GM12801 (cell line): ENCODE data around the gene USP50.

Source experiments
- TF ChIP-seq, protein P1 (sequence below): IDR thresholded peaks from one replicate; pipeline ENCODE4 v1.5.1; 2011; ENCODE audit warnings: control low read depth; ENCODE audit not compliant: insufficient read length; ENCODE audit errors: extremely low read depth

The USP50 gene

DNA sequence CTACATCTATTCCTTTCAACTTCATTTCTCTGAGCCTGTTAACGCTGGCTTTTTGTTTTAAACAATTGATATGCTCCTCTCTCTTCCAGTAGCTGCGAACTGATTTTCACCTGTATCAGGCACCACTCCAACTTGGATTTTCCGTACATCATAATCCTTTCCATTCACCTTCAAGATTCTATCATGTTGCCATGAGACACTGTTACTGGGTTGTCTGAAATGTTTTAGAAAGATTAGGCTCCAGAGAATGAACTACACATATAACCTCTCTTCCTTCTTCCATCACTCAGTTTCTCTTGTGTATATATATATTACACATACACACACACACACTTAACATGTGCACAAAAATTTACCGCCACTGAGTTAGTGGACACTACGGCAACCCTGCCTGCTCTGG lies at the start of gene USP50:
Gene USP50, minus strand, starts transcription at position 101 of the 400 bp plus-strand sequence. CDS start 141 bp downstream, outside the sequence.
- TF ChIP-seq, protein P1, sequence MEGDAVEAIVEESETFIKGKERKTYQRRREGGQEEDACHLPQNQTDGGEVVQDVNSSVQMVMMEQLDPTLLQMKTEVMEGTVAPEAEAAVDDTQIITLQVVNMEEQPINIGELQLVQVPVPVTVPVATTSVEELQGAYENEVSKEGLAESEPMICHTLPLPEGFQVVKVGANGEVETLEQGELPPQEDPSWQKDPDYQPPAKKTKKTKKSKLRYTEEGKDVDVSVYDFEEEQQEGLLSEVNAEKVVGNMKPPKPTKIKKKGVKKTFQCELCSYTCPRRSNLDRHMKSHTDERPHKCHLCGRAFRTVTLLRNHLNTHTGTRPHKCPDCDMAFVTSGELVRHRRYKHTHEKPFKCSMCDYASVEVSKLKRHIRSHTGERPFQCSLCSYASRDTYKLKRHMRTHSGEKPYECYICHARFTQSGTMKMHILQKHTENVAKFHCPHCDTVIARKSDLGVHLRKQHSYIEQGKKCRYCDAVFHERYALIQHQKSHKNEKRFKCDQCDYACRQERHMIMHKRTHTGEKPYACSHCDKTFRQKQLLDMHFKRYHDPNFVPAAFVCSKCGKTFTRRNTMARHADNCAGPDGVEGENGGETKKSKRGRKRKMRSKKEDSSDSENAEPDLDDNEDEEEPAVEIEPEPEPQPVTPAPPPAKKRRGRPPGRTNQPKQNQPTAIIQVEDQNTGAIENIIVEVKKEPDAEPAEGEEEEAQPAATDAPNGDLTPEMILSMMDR: no peak

DNA sequence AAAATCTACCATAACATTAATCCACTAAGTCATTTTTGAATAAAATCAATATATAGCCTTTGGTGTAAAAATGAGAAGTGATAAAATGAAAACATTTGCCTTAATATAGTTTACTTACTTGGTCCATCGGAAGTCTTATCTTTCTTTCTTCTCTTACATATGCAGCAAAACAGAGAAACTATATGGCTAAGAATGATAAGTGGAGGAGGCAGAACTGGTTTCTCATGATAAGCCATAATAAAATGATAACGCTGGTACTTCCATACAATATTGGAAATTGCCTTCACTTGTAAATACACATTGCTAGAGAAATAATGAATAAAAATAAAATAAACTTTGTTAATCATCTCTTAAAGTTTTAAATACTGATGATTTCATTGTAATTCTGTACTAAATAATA lies 47.8 kb upstream of the USP50 start:
- TF ChIP-seq, protein P1: no peak

DNA sequence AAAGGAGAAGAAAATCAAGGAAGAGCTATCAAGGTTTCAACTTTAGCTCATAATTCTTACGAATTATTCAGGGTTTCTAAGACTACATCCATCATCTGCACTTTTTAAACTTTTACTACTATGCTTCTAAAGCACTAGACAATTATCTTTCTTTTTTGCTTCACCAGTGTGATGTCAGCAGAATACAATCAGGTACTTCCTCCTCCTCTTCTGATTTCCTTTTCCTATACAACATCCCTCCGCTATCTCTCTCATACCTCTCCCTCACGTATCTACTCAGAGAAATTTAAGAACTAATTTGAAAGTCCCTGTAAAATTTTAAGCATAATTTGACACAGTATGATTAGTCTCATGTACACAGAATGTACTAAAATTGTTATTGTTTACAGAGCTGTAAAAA lies 47.3 kb upstream of the USP50 start:
- TF ChIP-seq, protein P1: no peak

DNA sequence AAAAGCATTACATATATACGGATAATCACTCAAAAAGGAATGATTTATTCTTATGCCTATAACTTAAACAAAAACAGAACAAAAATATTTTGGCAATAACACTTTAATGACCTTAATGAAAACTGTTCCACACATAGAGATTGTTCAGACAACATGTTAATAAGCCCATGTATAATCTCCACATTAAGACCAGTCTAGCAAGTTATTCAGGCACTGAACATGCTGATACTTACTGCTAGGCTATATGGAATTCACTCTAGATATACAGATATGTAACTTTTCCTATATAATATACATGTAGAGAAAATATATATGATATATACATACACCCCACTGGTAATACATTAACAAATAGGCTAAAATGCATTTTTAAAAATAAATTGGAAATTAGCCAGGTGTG lies 43.8 kb upstream of the USP50 start:
- TF ChIP-seq, protein P1: no peak

DNA sequence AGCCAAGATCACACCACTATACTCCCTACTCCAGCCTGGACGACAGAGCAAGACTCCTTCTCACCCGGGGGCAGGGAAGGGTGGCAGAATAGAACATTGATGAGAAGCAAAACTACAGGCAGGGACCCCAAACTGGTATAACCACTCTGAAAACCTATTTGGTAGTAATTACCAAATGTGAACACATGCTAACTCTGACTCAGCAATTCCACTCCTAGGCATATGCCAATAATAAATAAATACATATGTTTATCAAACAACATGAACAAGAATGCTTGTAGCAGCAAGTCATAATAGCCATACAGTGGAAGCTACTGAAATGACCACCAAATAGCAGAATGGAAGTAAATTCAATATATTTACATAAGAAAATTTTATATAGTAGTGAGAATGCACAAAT lies 31.0 kb upstream of the USP50 start:
- TF ChIP-seq, protein P1: no peak

DNA sequence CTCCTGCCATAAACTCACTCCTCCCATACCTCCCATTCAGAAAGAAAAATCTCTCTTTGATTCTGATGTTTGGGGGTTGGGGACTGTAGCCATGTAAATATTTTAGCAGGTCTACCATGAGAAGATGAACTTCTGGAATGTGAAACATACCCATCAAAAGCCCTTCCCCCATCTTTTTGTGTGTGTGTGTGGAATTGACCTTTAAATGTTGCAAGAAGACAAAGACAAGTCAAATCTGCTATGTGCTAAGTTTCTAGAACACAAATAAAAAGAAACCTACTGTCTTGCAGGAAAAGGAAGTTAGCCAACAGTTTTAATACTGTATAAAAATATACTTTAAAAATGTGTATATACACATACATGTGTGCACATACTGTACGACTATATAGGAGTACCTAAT lies 29.7 kb upstream of the USP50 start:
- TF ChIP-seq, protein P1: no peak

DNA sequence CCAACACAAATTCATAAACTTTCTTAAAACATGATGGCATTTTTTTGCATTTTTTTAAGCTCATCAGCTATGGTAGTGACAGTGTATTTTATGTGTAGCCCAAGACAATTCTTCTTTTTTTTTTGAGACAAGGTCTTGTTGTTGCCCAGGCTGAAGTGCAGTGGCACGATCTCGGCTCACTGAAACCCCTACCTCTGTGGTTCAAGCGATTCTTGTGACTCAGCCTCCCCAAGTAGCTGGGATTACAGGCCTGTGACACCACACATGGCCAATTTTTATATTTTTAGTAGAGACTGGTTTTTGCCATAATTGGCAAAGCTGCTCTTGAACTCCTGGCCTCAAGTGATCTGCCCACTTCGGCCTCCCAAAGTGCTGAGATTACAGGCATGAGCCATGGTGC lies 17.3 kb upstream of the USP50 start:
- TF ChIP-seq, protein P1: no peak
